IMR-90 (cell line): ENCODE results near the gene ELL2. TPM values are rescaled to one million over a fixed set of nuclear protein-coding genes. Genes with fewer than 3 reads are reported as not detected.

ENCODE experiments used
- CHD1 ChIP-seq: IDR thresholded peaks from 2 replicates; pipeline ENCODE4 v1.6.1; 2012; ENCODE audit warnings: low read depth, low read length, improper control_type of control experiment
- MXI1 ChIP-seq: IDR thresholded peaks from 2 replicates; pipeline ENCODE4 v1.6.1; 2012; ENCODE audit warnings: low read depth, mild to moderate bottlenecking, low read length, moderate library complexity, borderline replicate concordance
- RAD21 ChIP-seq: IDR thresholded peaks from 2 replicates; pipeline ENCODE4 v1.6.1; 2012; ENCODE audit warnings: low read length, improper control_type of control experiment
- polyA plus RNA-seq, 3 experiments: library from polyadenylated mRNA; depleted of rRNA; stranded (reverse); fragments of >200 nt; gene quantifications; 2 replicates each; pipeline ENCODE4 v1.2.3, GENCODE V29; 2012; ENCODE audit warnings: low replicate concordance in 1 of 3
- total RNA-seq: library from RNA; depleted of rRNA; stranded (reverse); fragments of >200 nt; gene quantifications from 2 replicates; pipeline ENCODE4 v1.2.3, GENCODE V29; 2012

Gene ELL2
- total and polyA plus RNA-seq, 2 of the 4 experiments (the other 2 are of a cell fraction), result 61.4 to 92.5 TPM

GRCh38 chr5:95842854-95843544 is 118.7 kb downstream of the ELL2 start (continued):
- 0 out of 2 replicates have a peak, but pooled peaks have one; percentile 17 for TF ChIP-seq MXI1
- peak; percentile 52 for TF ChIP-seq RAD21
- TF ChIP-seq CHD1, result no peak
